Activated B cell treated with CpG ODN at 0.5 μM for 24 hours (primary cell): ENCODE measurements around the gene TM9SF4. TPM values are rescaled to one million over a fixed set of nuclear protein-coding genes. Genes with fewer than 3 reads are reported as not detected.

ENCODE experiments used
- ATAC-seq: fragments of 200-7000 bp; cut with Tn5 transposase; one replicate; pipeline ENCODE4 v1.10.0; 2021; ENCODE audit warnings: low read depth, mild to moderate bottlenecking, moderate library complexity
- CTCF ChIA-PET: fragments of 350-600 bp; sonication (Branson Sonifier 250); formaldehyde crosslinking; loops from one replicate; lab custom pipeline; 2021; ENCODE audit warnings: antibody characterized with exemption; lab: Charles Lee
- POLR2A ChIA-PET: fragments of 350-600 bp; sonication (Branson Sonifier 250); formaldehyde crosslinking; loops from one replicate; lab custom pipeline; 2021; ENCODE audit warnings: antibody characterized with exemption; lab: Charles Lee
- DNase-seq: peaks from one replicate; pipeline ENCODE4 v3.0.0; 2022
- H3K27ac Mint-ChIP-seq: one replicate; pipeline ENCODE4 v1.8.0; 2020; ENCODE audit warnings: mixed read lengths
- H3K27me3 Mint-ChIP-seq: one replicate; pipeline ENCODE4 v1.8.0; 2021; ENCODE audit warnings: mixed read lengths
- H3K36me3 Mint-ChIP-seq: one replicate; pipeline ENCODE4 v1.8.0; 2021; ENCODE audit warnings: low read depth, mixed read lengths
- H3K4me1 Mint-ChIP-seq: one replicate; pipeline ENCODE4 v1.8.0; 2021; ENCODE audit warnings: mixed read lengths
- H3K4me3 Mint-ChIP-seq: one replicate; pipeline ENCODE4 v1.8.0; 2020; ENCODE audit warnings: mild to moderate bottlenecking, mixed read lengths
- H3K9me3 Mint-ChIP-seq: one replicate; pipeline ENCODE4 v1.8.0; 2020; ENCODE audit warnings: mixed read lengths
- intact Hi-C: fragments of 100-400 bp; cut with micrococcal nuclease; formaldehyde crosslinking; loops from one replicate; pipeline ENCODE4 v1.15.1; 2024
- total RNA-seq: library from RNA; stranded (reverse); gene quantifications from 2 replicates; pipeline ENCODE4 v1.2.3, GENCODE V29; 2022
- TF ChIP-seq, protein P1 (sequence below): fragments of 200-600 bp; IDR thresholded peaks from one replicate; pipeline ENCODE4 v1.8.0; 2022; ENCODE audit warnings: antibody characterized with exemption, mild to moderate bottlenecking

TM9SF4 gene
- total RNA-seq, 1 donor from 2014 or later, result 48.1 TPM

DNA sequence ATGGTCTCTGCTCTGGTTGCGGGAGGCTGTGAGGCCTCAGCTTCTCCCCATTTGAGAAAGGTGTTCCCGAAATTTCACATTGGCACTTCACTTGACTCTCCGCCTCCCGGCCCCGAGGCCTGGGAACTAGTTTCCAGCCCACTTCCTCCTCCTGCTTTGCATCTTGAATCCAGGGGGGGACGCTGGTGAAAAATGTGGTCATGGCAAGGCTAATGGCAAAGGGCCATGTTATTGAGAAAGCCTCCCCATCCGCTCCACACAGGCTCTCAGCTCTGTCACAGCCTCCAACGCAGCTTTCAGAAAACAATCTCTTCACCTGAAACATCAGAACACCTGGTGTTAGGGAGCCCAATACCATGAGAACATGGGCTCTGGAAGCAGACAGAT is 92.5 kb downstream of the TM9SF4 start:
- H3K4me3 Mint-ChIP-seq, result no peak overlapping the region
- POLR2A ChIA-PET, result no interaction called here
- no peak overlapping the region for H3K27ac Mint-ChIP-seq
- DNase-seq (no peak), ATAC-seq (no peak)
- H3K4me1 Mint-ChIP-seq, result peaks cover 41% of the 10 kb centered on the region
- intact Hi-C loops, result loop anchor here (10.0 kb wide), 1 partner anchor 247 kb away; the partner anchor contains the start of gene PDRG1
- H3K9me3 Mint-ChIP-seq, result no peaks in the 10 kb centered on the region
- TF ChIP-seq, protein P1, sequence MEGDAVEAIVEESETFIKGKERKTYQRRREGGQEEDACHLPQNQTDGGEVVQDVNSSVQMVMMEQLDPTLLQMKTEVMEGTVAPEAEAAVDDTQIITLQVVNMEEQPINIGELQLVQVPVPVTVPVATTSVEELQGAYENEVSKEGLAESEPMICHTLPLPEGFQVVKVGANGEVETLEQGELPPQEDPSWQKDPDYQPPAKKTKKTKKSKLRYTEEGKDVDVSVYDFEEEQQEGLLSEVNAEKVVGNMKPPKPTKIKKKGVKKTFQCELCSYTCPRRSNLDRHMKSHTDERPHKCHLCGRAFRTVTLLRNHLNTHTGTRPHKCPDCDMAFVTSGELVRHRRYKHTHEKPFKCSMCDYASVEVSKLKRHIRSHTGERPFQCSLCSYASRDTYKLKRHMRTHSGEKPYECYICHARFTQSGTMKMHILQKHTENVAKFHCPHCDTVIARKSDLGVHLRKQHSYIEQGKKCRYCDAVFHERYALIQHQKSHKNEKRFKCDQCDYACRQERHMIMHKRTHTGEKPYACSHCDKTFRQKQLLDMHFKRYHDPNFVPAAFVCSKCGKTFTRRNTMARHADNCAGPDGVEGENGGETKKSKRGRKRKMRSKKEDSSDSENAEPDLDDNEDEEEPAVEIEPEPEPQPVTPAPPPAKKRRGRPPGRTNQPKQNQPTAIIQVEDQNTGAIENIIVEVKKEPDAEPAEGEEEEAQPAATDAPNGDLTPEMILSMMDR, result no peak
- H3K27me3 Mint-ChIP-seq, result no peaks in the 10 kb centered on the region
- CTCF ChIA-PET, result no interaction called here
- peaks cover 70% of the 10 kb centered on the region for H3K36me3 Mint-ChIP-seq

DNA sequence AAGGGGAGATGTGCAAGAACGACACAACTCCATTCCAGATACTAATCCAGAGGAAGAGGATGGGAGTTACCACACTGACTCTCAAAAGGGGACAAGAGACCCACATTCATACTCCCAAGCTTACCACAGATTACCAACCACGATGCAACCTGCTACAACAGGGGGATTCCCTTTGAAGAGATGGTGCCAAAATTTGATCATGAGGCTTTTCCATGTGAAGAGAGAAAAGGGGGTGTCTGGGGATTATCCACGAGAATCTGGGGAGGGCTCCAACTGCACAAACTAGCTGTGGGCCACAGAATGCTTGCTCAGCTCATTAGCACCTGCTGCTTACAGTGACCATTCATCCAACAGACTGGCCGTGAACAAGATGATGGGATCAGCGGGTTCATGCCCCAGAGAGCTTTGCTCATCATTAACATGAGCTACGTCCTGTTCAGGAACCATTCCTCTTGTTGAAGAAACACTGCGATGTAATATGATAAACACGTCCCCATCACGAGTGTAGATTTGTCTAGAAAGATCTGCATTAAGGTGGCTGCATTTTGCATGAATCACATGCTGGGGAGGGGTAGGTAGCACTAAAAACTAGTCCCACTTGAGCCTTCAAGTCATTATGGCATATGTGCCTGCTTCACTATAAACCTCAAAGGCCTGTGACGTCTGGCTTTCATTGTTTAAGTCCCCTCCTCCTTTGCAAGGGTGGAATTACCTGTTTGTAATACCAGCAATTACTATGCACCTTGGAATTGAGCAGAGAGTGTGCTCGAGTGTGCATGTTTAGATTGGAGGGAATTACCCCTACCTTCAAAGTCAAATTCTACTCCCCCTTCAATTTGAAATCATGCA is 94.1 kb downstream of the TM9SF4 start:
- TF ChIP-seq, protein P1, result no peak
- Mint-ChIP-seq H3K27me3 (no peaks in the 10 kb centered on the region), H3K4me3 (no peak overlapping the region), H3K9me3 (no peaks in the 10 kb centered on the region), H3K36me3 (peaks cover 65% of the 10 kb centered on the region), H3K27ac (no peak overlapping the region), H3K4me1 (peaks cover 48% of the 10 kb centered on the region)
- ATAC-seq (no peak), DNase-seq (no peak)
- CTCF ChIA-PET, result no interaction called here
- intact Hi-C loops, result loop anchor here (10.0 kb wide), 1 partner anchor 249 kb away; the partner anchor contains the start of gene PDRG1
- POLR2A ChIA-PET, result interaction anchor here (0.5 kb wide), 1 partner anchor 285 kb away, joined by 4 read pairs; no protein-coding TSS in a partner anchor

DNA sequence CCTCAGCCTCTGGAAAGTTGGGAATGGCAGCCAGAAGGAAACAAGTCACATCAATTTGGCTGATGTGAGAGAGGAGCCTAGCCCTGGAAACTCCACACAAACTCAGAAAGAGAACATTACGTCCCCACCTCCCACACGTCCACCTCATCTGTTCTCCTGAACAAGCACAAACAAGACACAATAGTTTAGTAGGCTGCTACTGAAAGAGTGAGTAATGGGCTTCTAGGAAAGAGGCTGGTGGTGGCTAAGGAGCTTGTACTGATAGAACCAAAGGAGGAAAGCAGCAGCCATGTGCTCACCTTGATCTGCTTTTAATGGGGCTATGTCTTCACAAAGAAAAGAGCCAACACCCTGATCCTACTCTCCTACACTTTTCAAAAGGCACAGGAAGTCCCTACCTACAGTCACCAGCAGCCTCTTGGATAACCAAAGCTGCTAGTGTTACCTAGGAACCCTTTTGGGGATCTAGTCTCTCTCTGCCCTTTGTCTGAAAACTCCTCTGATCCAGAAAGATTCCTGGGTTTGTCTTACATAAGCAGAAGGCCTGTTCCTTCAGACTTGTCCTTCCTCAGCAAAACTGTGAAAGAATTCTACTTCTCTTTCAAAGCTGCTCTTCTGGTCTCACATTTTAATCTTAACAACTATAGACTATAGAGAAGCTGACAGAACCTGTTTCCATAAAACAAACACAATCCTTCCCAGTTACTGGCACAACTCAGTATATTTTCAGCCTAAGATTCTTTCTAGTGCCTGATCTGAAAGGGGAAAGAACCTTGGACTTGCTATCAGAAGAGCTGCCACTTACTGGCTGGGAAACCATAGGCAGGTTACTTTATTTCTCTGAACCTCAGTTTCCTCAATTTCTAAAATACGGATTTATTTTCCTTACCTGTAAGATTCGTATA is 94.9 kb downstream of the TM9SF4 start:
- Mint-ChIP-seq H3K36me3 (peaks cover 56% of the 10 kb centered on the region), H3K27me3 (no peaks in the 10 kb centered on the region), H3K27ac (peak overlapping the region; percentile 85), H3K4me3 (no peak overlapping the region), H3K9me3 (no peaks in the 10 kb centered on the region), H3K4me1 (peaks cover 57% of the 10 kb centered on the region)
- ChIA-PET POLR2A (interaction anchor here (1.6 kb wide), 1 partner anchor 95 kb away, joined by 3 read pairs; the partner anchor contains the start of gene TM9SF4), CTCF (no interaction called here)
- DNase-seq, result no peak
- TF ChIP-seq, protein P1, result no peak
- intact Hi-C loops, result loop anchor here (5.0 to 10.0 kb wide), 5 partner anchors 152 to 768 kb away; partner anchors contain the start of genes HCK and PDRG1
- ATAC-seq, result no peak

DNA sequence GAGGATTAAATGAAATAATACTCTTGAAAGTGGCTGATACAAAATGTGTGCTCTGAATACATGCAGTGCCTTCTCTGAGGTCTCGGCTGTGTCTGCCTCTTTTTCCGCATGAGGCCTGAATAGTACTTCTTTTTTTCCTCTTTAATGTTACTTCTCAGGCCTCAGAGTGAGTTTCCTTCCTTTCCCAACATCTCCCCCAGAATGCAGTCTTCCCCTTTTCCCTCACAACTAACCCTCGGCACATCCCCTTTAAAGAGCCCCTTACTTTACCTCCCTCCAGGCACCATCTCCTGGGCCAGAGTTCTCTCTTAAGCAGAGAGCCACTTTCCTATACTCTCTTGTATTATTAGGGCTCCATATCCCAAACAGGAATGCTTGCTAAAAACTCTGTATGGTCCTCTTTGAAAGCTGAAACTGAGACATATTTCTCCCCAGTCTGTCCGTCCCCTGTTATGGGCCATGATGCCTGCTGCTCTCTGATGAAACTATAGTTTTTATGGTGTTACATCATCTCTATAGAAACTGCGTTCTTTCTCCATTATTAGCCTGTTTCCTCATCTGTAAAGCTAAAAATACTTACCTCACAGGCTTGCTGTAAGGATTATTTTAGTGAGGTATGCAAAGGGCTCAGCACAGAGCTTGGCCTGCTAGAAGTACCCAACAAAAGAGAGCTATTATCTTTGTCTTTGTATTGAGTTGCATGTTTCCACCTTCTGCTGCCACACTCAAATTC is 95.8 kb downstream of the TM9SF4 start:
- TF ChIP-seq, protein P1, result no peak
- Mint-ChIP-seq H3K9me3 (no peaks in the 10 kb centered on the region), H3K4me1 (peaks cover 63% of the 10 kb centered on the region), H3K27me3 (no peaks in the 10 kb centered on the region), H3K27ac (peak overlapping the region; percentile 85), H3K36me3 (peaks cover 51% of the 10 kb centered on the region), H3K4me3 (peak overlapping the region; percentile 91)
- POLR2A ChIA-PET, result interaction anchor here (1.6 kb wide), 1 partner anchor 96 kb away, joined by 3 read pairs; the partner anchor contains the start of gene TM9SF4
- CTCF ChIA-PET, result interaction anchor here (0.6 kb wide), 1 partner anchor 299 kb away, joined by 3 read pairs; no protein-coding TSS in a partner anchor
- intact Hi-C loops, result loop anchor here (5.0 to 10.0 kb wide), 5 partner anchors 153 to 767 kb away; partner anchors contain the start of genes HCK and PDRG1
- DNase-seq (no peak), ATAC-seq (no peak)
